NCI-H2029 treated with DMSO at 0.1 percent for 48 hours (cell line): Measurements from ENCODE around the gene KAT14.
"Not testable (repeated sequence)": the region's sequence is repeated elsewhere in the genome, so short reads cannot be mapped to it uniquely, and the experiment has no call there.

Experiments
- DNase-seq: peaks from one replicate; lab custom pipeline; 2025; lab: John Stamatoyannopoulos, UW

The KAT14 gene

DNA sequence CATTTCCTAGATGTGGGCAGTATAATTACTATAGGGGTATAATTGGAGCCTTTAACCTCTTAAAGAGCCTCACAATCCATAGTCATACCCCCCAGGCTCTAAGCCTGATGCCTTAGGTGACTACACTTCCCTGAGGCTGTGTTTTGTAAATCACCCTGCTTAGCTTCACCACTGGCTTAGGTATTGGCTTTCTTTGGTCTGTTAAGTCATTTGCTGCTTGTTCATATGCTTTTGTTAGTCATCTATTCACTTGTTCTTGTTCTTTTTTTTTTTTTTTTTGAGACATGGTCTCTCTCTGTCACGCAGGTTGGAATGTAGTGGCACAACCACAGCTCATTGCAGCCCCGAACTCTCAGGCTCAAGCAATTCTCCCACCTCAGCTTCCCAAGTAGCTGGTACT is 26.7 kb downstream of the KAT14 start:
- DNase-seq = no peak

DNA sequence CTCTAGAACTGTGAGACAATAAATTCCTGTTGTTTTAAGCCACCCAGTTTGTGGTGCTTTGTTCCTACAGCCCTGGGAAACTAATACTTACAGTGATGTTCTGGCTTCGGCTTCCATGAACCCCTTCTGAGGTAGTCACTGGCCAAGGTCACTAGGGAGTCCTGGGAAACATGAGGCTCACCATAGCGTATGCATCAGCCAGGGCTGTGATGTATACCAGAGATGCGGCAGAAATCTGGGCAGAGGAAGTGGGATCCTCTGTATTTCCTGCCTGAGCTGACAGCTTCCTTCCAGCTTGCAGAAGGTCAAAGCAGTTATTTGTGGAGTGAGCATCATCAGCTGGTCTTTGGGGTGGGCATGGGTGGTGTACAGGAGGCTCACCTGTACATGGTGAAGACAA is 27.9 kb downstream of the KAT14 start:
- DNase-seq = no peak

DNA sequence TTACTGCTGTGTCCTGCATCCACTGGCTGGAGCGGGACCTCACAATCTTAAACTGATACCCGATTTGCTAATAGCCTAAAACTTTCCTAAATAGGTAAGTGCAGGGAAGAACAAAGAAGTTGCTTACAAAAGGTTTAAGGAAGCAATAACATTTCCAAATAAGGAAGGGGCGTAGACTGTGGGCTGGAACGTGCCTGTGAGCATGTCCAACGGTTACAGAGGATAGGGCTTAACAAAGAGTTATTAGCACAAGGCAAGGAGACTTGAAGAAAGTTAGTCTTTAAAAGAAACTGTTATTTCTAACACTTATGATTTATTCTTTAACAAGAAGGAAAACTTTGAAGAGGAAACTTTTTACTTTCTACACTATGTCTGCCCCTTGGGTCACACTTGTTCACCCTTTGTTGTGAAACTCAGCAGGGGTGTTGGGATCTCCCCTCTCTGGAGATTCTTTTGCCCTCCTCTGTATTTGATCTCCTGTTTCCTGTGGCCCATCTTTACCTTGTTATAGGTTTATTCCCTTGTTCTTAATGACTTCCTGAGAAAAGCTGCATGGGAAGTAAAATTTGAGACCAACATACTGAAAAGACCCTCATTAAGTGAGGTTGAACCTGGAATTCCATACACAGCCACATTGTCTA is 28.7 kb downstream of the KAT14 start:
- DNase-seq = no peak

DNA sequence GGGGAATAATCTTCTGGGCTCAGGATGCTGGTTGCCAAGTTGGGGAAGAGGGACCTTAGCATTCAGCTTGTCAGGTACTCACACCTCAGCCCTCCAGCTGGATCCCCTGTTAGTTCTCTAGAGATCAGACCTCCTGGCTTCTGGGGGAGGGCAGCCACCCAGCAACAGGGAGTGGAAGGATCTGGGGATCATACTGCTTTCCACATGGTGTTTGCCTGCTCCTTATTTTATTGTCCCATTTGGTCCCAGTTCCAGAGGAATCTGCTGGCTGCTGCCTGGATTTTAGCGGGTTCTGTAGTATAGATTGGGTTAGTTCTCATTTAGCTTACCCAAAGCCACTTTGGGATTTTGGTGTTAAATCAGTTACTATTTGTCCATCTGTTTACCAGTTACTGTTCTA is 29.3 kb downstream of the KAT14 start:
- no peak for DNase-seq

DNA sequence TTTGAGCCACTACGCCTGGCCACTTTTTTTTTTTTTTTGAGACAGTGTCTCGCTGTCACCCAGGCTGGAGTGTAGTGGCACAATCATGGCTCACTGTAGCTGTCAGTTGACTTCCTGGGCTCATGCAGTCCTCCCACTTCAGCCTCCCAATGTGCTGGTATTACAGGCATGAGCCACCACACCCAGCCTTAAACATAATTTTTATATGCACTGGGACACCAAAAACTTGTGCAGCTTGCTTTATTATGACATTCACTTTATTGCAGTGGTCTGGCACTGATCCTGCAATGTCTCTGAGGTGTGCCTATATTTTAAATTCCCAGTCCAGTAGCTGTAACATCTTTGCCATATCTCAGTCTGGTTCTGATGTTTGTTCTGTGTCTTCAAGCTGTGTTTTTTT is 34.7 kb downstream of the KAT14 start:
- DNase-seq = no peak

DNA sequence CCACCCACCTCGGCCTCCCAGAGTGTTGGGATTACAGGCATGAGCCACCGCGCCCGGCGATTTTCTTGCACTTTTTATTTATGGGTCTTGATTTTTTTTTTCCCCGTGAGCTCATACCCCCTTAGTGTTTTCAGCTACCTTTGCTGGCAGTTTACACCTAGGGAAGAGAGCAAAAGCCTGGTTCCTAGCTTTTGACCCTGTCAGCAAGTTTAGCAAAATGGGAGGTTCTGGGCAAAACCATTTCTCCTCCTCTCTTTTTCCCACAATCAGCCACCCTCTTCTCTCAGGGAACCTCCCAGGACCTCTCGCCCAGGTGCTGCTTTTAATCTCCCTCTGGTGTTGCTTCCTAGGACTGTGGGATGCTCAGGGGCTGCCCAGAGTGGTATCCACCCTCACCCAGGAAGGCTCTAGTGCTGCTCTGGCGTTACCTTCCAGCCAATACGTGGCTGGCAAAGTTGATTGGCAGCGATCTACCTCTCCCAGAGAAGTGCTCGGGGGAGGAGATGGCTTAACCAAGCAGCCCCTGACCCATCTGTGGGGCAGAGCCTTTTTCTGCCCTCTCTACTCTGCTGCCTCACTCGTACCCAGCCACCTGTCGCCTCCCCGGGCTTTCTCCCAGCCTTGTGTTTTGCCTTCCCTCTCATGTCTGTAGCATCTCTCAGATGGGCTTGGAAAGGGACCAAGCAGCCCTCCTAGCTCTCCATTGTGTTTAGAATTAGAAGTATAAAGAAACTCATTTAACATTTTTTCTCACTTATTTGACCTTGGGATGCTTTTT is 37.4 kb downstream of the KAT14 start:
- DNase-seq = no peak

DNA sequence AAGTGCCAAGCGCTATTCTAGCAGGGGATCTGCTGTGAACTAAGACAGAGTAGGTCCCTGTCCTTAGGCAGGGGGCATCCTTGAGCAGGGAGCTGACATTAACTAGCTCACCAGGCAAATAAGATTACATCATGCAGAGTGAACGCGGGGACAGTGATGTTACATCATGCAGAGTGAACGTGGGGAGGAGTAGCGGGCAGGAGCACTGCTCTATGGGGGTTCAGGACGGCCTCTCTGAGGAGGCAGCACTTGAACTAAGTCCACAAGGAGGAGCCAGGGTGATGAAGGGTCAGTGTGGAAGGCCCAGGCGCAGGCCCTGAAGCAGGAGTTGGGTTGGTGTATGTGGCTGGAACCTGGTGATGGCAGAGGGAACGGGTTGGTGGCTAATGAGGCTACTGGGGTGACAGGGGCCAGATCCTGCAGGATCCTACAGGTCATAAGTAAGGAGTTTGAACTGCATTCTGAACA is 38.7 kb downstream of the KAT14 start:
- DNase-seq = no peak

DNA sequence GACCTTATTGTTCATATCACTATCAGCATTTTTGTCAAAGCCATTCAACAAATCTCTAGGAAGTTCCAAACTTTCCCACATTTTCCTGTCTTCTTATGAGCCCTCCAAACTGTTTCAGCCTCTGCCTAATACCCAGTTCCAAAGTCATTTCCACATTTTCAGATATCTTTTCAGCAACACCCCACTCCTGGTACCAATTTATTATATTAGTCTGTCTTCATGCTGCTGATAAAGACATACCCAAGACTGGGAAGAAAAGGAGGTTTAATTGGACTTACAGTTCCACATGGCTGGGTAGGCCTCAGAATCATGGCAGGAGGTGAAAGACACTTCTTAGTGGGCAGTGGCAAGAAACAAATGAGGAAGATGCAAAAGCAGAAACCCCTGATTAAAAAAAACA is 42.7 kb downstream of the KAT14 start:
- DNase-seq = not testable (repeated sequence)

DNA sequence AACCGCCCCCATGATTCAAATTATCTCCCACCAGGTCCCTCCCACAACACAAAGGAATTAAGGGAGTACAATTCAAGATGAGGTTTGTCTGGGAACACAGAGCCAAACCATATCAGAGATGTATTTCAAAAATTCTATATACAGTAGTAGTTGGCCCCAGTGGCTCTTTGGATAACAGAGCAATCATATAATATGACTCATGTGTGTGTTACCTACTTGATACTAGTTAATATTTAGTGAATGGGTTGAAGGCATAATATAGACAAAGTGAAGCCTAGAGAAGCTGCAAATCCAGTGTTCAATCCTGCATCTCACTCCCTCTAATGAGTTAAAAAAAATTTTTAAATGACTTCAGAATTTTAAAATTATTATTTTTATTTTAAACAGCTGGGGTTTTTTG is 43.2 kb downstream of the KAT14 start:
- DNase-seq = no peak

DNA sequence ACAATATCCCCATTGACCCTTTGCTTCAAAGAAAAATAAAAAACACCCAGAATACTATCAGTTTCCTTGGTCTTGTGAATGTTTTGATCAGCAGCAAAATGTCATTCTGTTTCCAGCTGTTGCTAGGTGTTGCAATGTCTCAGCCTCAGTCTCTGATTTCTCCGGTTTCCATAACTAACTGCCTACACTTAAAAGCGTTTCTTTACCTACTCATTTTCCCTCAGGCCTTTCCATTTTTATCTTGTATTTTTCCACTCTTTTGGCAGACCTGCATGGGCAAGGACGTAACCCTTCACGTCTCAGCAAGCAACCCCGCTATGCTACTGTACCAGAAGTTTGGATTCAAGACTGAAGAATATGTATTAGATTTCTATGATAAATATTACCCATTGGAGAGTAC is 49.4 kb downstream of the KAT14 start:
- DNase-seq = no peak

DNA sequence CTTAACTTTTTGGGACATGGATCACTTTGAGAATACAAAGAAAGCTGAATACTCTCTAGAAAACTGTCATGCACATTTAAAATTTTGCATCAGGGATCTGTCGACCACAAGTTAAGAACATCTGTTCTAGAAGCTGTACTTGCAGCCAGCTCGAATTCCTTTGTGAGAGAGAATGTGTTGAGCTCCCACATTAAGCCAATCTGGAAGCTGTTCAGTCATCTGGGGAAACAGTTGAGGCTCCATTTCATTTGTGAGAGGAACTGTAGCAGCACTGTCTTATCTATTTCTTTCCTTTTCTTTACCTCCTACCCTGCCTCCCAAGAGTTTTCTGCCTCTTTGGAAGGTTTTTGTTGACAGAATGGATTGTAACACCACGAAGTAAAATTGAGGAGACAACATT is 50.8 kb downstream of the KAT14 start:
- no peak for DNase-seq

DNA sequence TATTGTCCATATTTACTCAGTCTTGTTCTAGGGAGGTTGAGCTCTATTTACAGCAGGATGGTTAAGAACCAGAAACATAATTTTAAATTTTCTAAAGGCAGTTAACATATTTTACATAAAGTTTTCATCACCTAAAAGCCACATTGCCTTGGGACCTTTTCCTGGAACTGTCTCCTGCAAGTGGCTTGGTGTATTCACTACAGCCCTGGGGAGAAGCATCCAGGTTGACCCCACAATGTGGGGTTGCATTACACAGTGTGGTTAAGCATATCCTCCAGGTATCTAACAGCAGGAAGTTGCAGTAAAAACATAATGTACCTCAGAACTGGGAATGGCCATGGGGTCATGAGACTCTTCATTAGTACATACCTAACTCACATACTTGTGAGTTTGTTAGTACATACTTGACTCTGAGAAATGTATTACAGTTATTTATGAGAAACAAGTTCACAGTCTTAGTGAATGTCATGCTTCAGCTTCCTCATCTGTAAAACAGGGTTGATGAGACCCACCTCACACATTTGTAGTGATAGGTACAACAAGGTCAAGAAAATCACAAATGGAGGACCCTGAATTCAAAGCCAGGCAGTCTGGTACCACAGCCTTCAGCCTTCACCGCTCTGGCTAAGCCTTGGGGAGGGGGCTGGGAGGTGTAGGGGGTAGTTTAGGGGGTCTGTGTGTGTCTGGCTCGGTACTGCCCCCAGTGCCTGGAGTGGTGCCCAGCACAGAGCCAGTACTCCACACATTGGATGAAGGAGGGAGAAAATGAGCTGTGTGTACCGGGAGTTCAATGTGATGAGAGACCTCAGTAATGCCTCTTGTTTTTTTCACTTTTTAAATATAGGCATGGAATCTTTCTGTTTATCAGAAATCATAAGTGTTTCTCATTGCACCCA is 52.9 kb downstream of the KAT14 start:
- no peak for DNase-seq

DNA sequence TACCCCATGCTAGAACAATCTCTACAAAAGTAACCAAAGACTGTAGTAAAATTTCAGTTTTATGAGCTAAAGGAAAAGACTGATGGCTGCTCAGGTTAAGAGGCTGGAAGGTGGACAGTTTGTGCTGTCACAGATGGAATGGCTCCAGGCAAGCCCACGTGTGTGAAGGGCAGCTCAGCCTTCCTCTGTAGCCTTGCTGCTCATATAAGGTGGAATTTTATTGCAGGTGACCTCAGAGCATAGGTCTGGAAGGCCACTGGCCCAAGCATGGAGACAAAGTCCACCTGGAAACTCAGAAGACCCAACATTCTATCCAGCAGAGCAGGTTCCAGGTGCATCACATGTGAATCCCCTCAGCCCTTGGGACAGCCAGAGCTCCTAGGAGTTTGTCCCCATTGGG is 53.6 kb downstream of the KAT14 start:
- no peak for DNase-seq

DNA sequence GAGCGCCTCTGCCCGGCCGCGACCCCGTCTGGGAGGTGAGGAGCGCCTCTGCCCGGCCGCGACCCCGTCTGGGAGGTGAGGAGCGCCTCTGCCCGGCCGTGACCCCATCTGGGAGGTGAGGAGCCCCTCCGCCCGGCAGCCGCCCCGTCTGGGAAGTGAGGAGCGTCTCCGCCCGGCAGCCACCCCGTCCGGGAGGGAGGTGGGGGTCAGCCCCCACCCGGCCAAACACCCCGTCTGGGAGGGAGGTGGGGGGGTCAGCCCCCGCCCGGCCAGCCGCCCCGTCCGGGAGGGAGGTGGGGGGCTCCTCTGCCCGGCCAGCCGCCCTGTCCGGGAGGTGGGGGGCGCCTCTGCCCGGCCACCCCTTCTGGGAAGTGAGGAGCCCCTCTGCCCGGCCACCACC is 56.8 kb downstream of the KAT14 start:
- DNase-seq = not testable (repeated sequence)

DNA sequence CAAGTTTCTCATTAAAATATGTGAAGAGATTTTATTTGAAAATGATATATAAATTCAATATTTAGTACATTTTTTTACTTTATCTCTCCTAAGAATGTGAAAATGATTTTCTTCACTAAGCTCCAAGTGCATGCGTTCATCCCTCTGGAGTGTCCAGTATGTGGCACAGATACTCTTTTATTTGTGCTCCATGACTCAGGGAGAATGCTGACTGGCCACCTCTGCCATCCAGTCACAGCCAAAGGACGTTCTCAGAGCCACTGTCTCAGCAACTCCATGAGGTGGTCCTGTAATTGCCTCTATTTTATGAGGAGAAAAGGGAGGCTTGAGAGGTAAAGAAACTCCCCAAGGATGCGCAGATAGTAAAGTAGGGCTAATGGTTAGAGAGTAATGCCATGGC is 58.3 kb downstream of the KAT14 start:
- DNase-seq = no peak

DNA sequence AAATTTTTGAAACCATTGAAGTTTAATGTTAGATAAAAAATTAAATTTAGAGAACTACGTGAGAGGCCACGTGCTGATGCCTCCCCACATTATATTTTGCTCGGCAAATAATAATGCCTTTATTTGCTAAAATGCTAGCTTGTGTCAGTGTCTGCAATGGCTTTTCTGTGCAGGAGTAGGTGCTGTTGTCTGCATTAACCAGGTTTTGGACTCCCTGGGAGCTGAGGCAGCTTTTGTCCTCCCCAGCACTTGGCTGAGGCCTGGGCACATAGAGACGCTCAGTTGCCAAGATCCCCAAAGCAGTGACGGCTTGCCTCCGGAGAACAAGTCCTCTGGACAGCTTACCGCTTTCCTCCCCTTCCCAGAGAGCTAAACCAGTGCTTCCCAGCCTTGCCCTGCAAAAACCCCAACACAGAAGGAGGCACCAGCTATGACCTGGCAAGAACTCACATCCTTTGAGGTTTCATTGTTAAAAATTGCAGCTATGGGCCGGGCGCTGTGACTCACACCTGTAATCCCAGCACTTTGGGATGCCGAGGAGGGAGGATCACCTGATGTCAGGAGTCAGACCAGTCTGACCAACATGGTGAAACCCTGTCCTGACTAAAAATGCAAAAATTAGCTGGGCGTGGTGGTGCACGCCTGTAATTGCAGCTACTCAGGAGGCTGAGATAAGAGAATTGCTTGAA is 59.9 kb downstream of the KAT14 start:
- no peak for DNase-seq

DNA sequence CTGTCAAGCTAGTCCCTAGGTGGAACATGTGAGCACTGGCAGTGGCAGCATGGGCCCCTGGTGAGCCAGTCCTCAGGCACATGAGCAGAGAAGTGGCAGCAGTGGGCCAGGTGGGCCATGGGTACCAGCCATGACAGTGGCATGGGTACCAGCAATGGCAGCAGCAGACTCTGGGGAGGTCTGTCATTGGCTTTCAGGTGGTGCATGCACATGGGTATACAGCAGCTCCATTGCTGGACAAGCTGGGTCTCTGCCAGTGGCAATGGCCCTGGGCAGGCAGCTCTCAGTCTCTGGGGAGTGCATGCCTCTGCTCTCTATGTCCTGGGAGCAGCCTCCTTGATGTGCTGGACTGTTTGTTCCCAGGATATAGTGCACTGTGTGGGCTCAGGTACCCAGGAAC is 65.3 kb downstream of the KAT14 start:
- DNase-seq = no peak

DNA sequence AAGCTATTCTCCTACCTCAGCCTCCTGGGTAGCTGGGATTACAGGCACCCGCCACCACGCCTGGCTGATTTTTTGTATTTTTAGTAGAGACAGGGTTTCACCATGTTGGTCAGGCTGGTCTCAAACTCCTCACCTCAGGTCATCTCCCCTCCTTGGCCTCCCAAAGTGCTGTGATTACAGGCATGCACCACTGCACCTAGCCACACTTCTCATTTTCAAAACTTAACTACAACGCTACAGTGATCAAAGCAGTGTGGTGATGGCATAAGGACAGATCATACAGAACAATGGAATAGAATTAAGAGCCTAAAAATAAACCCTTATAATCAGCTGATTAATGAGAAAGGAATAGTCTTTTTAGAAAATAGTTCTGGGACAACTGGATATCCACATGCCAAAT is 66.0 kb downstream of the KAT14 start:
- not testable (repeated sequence) for DNase-seq

DNA sequence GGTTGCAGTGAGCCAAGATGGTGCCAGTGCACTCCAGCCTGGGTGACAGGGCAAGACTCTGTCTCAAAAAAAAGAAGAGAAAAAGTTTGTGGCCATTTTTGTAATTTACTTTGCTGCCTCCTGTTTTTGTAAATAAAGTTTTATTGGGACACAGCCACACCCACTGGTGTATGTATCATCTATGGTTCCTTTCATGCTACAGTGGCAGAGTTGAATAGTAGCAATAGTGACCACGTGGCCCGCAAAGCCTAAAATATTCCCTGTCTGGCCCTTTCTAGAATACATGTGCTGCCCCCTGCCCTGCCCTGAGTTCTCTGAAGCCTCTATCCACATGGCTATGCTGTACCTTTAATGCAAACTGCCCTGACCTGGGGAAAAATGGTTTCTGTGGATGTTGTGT is 75.3 kb downstream of the KAT14 start:
- no peak for DNase-seq

DNA sequence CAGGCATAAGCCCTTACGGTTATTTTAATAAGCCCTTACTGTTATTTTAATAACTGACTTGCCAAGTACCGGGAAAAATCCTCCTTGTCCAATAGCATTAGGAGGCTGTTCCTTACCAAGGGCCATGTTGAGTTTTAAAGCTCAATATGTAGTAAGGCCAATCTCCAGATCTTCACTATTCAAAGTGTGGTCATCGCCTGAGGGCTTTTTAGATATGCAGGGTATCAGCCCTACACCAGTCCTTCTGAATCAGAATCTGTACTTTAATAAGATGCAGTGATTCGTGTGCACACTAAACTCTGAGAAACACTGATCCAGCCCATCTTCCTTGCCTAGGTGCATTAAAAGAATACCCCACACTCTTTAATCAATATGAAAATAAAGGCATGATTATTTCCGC is 77.9 kb downstream of the KAT14 start:
- DNase-seq = no peak

DNA sequence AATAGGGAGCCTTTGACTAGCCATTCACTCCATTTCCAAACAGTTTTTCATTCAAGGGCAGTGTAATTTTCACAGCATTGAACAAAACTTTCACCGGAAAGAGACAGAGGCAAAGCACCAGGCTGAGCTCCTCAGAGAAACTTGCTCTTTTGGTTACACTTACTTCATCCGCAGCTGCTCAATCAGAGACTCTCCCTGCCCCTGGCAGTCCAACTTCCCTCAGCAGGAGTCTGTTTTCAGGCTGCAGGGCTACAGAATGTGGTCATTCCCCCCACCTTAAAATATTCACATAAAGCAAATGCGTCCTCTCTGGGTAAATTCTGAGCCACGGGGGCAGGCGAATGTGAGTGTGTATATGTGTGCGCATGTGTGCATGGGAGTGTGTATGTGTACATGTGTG is 80.6 kb downstream of the KAT14 start:
- no peak for DNase-seq

DNA sequence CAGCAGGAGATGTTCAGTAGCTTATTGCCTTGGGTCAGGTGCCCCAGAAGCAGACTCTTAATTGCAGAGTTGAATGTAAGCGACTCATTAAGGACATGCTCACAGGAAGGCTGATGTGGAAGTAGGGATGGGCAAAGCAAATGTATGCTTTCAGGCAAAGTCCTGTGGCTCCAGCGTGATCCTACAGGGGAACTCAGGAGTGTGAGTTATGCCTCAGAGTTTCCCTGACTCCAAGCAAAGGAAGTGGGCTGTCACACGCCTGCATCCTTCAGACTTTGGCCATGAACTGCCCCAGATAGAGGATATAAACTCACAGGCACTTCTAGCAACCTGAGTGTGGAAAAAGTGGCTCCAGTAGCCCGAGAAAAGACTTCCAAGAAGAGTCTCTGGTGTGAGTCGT is 85.7 kb downstream of the KAT14 start:
- no peak for DNase-seq
